ENCODE data around the gene SMIM17. TPM values are rescaled to one million over a fixed set of nuclear protein-coding genes. Genes with fewer than 3 reads are reported as not detected.

Gene SMIM17
- total RNA-seq, 4 donors from 2014 or later, result 1.8 TPM; not detected in 3

GRCh38 chr19:56612737-56613136, 30.2 kb upstream of the SMIM17 start:
- Histone ChIP-seq H3K4me3 (no peak overlapping the region), H3K9me3 (peaks cover 37% of the 10 kb centered on the region), H3K4me1 (no peaks in the 10 kb centered on the region), H3K36me3 (peaks cover 42% of the 10 kb centered on the region), H3K27me3 (no peaks in the 10 kb centered on the region), H3K27ac (no peak overlapping the region)
- no peak for DNase-seq (ENCODE audit: low spot score in 2 of 2)
- 88% methylated on average over 2 of the region's 2 CpGs for WGBS
- TF ChIP-seq EP300 (IDR thresholded peaks at IDR 0.05), result no peak
- no peak for TF ChIP-seq CTCF (IDR thresholded peaks at IDR 0.05)
- no peak for TF ChIP-seq POLR2AphosphoS5 (IDR thresholded peaks at IDR 0.05)

- H3K4me3 ChIP-seq, result no peak overlapping the region
- DNase-seq (ENCODE audit: low spot score in 2 of 2), result no peak
- 52% methylated on average over 5 of the region's 5 CpGs for WGBS
- H3K36me3 ChIP-seq, result peaks cover 43% of the 10 kb centered on the region
- H3K9me3 ChIP-seq, result peaks cover 37% of the 10 kb centered on the region
- H3K27ac ChIP-seq, result no peak overlapping the region
- TF ChIP-seq CTCF (IDR thresholded peaks at IDR 0.05), result no peak
- TF ChIP-seq EP300 (IDR thresholded peaks at IDR 0.05), result no peak
- no peak for TF ChIP-seq POLR2A (IDR thresholded peaks at IDR 0.05)
- no peak for TF ChIP-seq POLR2AphosphoS5 (IDR thresholded peaks at IDR 0.05)
- no peaks in the 10 kb centered on the region for H3K4me1 ChIP-seq
- no peaks in the 10 kb centered on the region for H3K27me3 ChIP-seq
Observed at GRCh38 chr19:56613639-56614038, 29.3 kb upstream of the SMIM17 start.

- Histone ChIP-seq H3K27ac (no peak overlapping the region), H3K4me1 (no peaks in the 10 kb centered on the region), H3K36me3 (peaks cover 55% of the 10 kb centered on the region), H3K4me3 (no peak overlapping the region), H3K9me3 (peaks cover 34% of the 10 kb centered on the region), H3K27me3 (no peaks in the 10 kb centered on the region)
- no peak for TF ChIP-seq POLR2A (IDR thresholded peaks at IDR 0.05)
- DNase-seq (ENCODE audit: low spot score in 2 of 2), result no peak
- WGBS, result 91% methylated on average over 8 of the region's 8 CpGs
Observed at GRCh38 chr19:56617531-56617930, 25.4 kb upstream of the SMIM17 start.

- WGBS, result 71% methylated on average over 8 of the region's 8 CpGs
- Histone ChIP-seq H3K9me3 (peaks cover 32% of the 10 kb centered on the region), H3K4me1 (no peaks in the 10 kb centered on the region), H3K27me3 (no peaks in the 10 kb centered on the region), H3K27ac (no peak overlapping the region), H3K4me3 (no peak overlapping the region), H3K36me3 (peaks cover 56% of the 10 kb centered on the region)
- TF ChIP-seq POLR2A (IDR thresholded peaks at IDR 0.05), result no peak
- no peak for TF ChIP-seq EP300 (IDR thresholded peaks at IDR 0.05)
- TF ChIP-seq POLR2AphosphoS5 (IDR thresholded peaks at IDR 0.05), result no peak
- TF ChIP-seq CTCF (IDR thresholded peaks at IDR 0.05), result no peak
- no peak for DNase-seq (ENCODE audit: low spot score in 2 of 2)
Observed at GRCh38 chr19:56619121-56619520, 23.8 kb upstream of the SMIM17 start.

GRCh38 chr19:56622374-56622773, 20.6 kb upstream of the SMIM17 start:
- no peak for DNase-seq (ENCODE audit: low spot score in 2 of 2)
- Histone ChIP-seq H3K4me3 (no peak overlapping the region), H3K4me1 (no peaks in the 10 kb centered on the region), H3K27ac (no peak overlapping the region), H3K9me3 (peaks cover 25% of the 10 kb centered on the region), H3K36me3 (peaks cover 61% of the 10 kb centered on the region), H3K27me3 (no peaks in the 10 kb centered on the region)
- no peak for TF ChIP-seq EP300 (IDR thresholded peaks at IDR 0.05)
- no peak for TF ChIP-seq CTCF (IDR thresholded peaks at IDR 0.05)
- no peak for TF ChIP-seq POLR2A (IDR thresholded peaks at IDR 0.05)
- TF ChIP-seq POLR2AphosphoS5 (IDR thresholded peaks at IDR 0.05), result no peak
- WGBS, result 93% methylated on average over 17 of the region's 37 CpGs

- no peaks in the 10 kb centered on the region for H3K4me1 ChIP-seq
- peaks cover 54% of the 10 kb centered on the region for H3K36me3 ChIP-seq
- H3K27ac ChIP-seq, result no peak overlapping the region
- no peaks in the 10 kb centered on the region for H3K27me3 ChIP-seq
- TF ChIP-seq CTCF (IDR thresholded peaks at IDR 0.05) (no peak), EP300 (IDR thresholded peaks at IDR 0.05) (no peak), POLR2A (IDR thresholded peaks at IDR 0.05) (no peak), POLR2AphosphoS5 (IDR thresholded peaks at IDR 0.05) (no peak)
- peaks cover 27% of the 10 kb centered on the region for H3K9me3 ChIP-seq
- 77% methylated on average over 8 of the region's 9 CpGs for WGBS
- no peak overlapping the region for H3K4me3 ChIP-seq
- DNase-seq (ENCODE audit: low spot score in 2 of 2), result no peak
Observed at GRCh38 chr19:56623006-56623405, 20.0 kb upstream of the SMIM17 start.

Measured in suprapubic skin (tissue), 4 donors.